NCI-H2196 treated with DMSO at 0.1 percent for 48 hours (cell line): ENCODE measurements around the gene ACER1.

Experiments used
- DNase-seq: peaks from one replicate; lab custom pipeline; 2025; ENCODE audit not compliant: unreplicated experiment; lab: John Stamatoyannopoulos, UW

The ACER1 gene

GRCh38 chr19:6270076-6270745, 63.2 kb downstream of the ACER1 start:
- no peak for DNase-seq

GRCh38 chr19:6269101-6269886, 64.1 kb downstream of the ACER1 start:
- no peak for DNase-seq

GRCh38 chr19:6268382-6268771, 65.0 kb downstream of the ACER1 start:
- DNase-seq, result no peak

GRCh38 chr19:6267552-6268381, 65.6 kb downstream of the ACER1 start:
- DNase-seq, result no peak

- no peak for DNase-seq
These were observed 68.6 kb downstream of the ACER1 start for GRCh38 chr19:6264803-6265202.

GRCh38 chr19:6263735-6264444, 69.5 kb downstream of the ACER1 start:
- DNase-seq, result no peak

- no peak for DNase-seq
These were observed 70.1 kb downstream of the ACER1 start for GRCh38 chr19:6263306-6263705.

GRCh38 chr19:6262519-6262918, 70.9 kb downstream of the ACER1 start:
- no peak for DNase-seq

GRCh38 chr19:6261883-6262282, 71.5 kb downstream of the ACER1 start:
- no peak for DNase-seq

GRCh38 chr19:6260912-6261650, 72.3 kb downstream of the ACER1 start:
- no peak for DNase-seq

GRCh38 chr19:6260376-6260775, 73.0 kb downstream of the ACER1 start:
- no peak for DNase-seq

- DNase-seq, result no peak
These were observed 74.0 kb downstream of the ACER1 start for GRCh38 chr19:6259312-6259861.

- no peak for DNase-seq
These were observed 74.5 kb downstream of the ACER1 start for GRCh38 chr19:6258812-6259311.
